Activated gamma-delta T cell (primary cell): ENCODE results near the gene AGBL1.
"Not testable (repeated sequence)": the region's sequence is repeated elsewhere in the genome, so short reads cannot be mapped to it uniquely, and the experiment has no call there.

Experiments used
- DNase-seq: peaks from one replicate; lab custom pipeline; 2025; lab: John Stamatoyannopoulos, UW

Gene AGBL1

DNA sequence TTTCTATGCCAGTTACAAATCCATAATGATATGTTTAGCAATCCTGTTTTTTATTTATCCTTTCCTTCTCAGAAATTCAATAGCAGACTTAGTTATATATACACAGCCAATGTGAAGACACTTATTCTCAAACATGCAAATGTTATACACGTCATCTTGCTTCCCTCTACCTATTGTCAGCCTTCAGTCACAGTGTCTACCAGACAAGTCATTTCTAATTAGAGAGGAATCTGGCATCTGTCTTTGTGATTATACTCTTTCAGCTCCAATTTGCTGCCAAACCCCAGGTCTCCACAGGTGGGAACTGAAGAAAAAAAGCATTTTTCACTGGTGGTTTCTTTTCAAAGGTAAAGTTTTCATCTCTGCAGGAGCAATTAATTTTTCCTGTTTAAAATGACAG is 793.1 kb downstream of the AGBL1 start:
- no peak for DNase-seq

DNA sequence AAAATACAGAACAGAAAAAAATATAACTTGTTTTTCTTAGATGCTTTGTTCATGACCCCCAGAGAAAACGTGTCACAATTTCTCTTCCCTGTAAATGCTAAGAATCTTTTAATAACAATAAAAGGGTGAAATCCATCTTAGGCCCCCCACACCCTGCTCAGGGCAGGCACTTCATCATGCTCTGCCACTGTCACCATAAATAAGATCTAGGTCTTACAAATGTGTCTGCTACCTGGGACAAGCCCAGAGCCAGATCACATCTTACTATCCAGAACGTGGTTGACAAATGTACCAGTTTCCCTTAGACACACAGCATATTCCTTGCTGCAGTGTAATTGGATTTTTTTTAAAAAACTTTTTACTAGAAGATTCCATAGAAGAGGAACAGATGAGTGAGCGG is 795.4 kb downstream of the AGBL1 start:
- no peak for DNase-seq

DNA sequence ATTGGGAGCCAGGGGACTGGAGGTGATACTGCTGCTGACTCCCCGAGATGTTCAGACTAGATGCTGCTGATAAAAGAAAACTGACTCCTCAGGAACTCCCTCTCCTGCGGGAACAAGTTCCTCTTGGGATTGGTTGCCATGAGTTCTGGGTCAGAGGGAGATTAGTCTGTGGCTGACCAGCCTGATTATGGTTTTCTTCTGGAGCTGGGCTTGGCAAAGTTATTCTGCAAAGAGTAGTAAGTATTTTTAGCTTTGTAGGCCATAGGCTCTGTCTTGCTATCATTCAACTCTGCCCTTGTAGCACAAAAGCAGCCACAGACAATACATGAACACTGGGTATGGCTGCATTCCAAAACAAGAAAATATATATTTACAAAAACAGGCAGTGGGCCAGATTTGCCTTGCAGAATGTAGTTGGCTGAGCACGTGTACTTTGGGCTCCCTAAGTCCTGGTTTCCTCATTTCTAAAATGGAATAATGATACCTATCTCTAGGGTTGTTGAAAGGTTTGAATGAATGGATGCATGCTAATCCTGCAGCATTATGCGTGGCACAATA is 796.8 kb downstream of the AGBL1 start:
- no peak for DNase-seq

DNA sequence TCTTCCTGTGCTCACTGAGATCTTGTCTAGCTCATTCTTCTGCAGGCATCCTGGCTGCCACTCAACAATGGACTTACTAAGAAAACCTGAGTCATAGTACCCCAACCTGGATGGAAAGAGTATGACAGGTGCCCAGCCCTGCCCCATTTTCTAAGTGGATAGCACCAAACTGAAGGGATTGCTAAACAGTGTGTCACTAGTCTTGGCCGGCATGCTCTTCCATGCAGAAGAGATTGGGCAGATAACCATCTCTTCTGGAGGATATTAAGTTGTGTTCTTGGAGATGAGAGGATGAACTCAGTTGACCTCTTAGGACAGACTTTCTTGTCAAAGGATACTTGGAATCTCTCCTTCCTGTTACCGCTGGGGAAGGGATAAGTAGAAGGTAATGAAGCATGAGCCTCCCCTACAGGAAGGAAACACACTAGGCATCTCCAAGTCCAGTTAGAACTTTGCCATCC is 797.5 kb downstream of the AGBL1 start:
- no peak for DNase-seq

DNA sequence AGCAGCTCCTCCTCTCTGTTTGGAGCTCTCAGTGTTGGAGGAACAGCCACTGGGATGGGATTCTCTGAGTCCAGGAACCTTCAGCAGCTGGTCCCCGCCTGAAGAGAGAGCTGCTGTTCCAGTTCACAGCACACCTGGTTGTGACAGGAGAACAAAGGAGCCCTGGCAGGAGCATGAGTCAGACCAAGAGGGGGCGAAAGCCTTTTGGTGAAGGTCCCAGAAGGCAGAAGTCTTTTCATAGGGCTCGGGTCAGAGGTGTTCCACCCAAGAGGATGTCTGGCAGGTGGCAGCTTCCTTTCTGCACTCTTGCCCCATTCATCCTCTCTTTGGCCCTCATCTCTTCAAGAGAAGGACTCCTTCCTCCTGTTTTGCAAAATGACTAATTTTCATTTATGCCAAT is 799.2 kb downstream of the AGBL1 start:
- DNase-seq: not testable (repeated sequence)

DNA sequence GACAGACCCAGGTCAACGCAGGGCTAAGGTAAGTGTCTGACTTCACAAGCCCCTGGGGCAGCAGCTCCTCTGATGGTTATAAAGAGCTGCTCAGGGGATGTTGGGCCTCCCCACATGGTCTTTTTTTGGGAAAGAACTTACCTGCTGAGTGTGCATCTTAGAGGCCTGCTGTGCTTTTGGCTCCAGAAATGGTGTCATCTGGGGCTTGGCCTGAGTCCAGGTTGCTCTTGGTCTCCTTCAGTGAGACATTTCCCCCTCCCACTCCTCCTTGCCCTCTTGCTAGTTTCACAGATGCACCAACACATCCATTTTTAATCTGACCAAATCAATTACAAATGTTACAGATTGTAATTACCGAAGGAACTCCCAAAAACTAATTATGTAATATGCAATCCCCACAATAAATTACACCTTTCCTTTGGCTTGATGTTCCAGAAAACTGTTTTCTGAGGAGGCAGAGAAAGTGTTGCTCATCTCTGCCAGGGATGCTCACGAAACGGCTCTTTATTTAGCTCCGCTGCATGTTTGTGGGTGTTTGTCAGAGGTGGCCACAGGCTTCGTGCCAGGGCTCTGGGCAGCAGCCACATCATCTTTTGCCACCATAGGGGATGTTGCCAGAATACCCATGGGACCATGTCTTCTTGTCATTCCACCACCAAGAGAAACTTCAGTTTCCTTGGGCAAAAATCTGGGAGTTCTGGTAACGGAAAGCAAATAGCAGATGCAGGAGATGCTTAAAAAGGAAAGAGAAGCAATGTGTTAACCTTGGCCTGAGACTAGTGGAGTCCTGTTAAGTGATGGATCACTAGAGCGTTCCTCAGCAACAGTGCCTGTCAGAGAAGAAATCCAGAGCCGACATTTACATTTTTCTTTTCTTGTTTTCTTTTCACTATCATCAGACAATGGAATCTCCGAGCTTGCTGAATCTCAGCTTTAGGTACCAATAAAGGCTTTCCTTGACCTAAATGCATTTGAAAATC is 799.9 kb downstream of the AGBL1 start:
- DNase-seq: no peak

DNA sequence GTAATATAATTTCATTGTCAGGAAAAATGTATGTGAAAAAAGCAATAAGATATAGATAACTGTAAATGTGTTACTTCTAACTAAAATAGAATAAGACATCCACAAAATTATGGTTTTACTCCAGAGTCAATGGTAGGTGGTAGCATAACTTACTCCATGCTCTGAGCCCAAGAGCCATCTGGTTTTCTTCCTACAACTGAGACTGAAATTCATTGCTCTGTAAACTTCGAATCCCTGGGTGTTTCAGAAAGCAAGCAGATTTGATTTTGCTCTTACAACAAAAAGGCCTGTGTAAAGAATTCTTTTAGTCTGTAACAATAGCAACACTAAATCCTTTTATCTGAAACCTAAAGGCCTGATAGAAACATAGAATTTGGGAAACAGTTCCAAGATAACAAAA is 805.9 kb downstream of the AGBL1 start:
- no peak for DNase-seq

DNA sequence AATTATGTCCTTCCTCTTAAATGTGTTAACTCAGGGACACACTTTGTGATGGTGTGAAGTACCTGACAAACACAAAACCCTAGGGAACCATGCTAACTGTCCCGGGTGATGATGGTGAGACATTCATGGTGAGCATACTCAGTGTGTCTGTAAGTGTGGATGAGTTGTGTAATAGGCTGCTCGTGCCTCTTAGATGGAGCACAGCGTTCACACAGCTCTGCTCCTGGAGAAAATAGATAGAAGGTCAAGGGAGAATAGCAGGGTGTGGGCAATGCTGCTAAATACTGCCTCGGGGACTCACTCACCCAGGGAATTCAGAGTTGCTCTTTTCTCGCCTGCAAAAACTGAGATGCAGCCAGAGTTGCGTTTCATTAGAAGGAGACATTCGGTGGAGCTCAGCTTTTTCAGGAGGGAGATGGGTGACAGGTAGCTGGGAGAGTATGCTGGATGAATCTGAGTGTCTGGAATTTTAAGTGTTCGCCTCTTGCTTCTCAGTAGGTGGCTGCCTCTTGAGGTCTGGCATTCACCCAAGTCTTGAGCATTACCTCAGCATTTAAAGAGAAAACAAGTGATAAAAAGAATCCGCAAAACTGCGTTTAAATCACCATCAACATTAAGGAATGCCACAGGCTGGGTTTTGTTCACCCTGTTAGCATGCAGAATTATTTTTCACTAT is 813.2 kb downstream of the AGBL1 start:
- DNase-seq: no peak

DNA sequence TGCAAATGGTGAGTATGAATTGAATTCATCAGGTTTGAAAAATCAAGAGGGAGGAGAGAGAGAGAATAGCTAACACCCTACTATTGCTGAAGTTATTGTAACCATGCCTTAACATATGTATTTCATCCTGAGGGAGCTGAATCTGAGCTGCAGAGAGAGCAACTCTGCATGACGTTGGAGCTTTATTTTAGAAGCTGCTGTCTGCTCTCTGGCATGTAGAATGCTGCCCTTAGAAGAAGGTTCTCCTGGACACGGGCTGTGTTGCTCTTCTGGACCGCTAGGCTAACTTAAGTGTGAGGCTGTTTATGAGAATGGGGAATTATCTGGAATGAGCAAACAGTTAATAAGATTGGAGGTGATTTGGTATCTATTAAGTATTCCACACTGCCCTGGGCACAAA is 814.6 kb downstream of the AGBL1 start:
- DNase-seq: no peak

DNA sequence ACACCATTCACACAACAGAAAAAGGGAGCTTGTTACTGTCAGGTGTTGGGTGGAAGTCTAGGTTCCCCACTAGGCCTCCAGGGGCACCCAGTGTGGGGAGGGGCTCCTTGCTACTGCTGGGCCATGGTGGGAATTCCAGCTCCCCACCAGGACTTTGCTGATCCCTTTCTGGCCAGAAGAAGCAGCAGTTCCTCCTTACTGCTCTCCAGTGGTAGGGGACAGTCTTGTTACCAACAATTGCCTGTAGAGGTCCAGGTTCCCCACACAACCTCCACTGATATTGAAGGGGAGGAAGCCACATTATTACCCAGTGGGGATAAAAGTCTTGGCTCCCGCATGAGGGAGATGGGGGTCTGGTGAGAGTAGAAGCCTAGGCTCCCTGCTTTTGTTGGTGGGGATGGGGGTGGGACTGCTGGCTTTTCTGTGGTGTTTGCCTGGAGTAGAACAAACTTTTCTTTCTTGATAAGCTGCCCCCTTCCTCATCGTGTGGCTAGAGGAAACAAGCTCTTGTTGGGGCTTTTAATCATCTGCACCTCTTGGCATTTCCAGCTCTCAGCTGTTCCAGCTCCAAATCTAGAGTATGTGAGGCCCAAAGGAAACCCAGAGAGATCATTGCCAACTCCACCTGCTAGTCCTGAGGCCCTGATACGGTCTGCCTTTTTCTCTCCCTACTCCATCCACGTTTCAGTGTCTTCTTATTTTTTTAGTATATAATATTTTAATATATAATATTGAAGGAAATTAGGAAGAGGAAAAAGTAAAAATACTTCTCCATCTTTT is 824.2 kb downstream of the AGBL1 start:
- no peak for DNase-seq

DNA sequence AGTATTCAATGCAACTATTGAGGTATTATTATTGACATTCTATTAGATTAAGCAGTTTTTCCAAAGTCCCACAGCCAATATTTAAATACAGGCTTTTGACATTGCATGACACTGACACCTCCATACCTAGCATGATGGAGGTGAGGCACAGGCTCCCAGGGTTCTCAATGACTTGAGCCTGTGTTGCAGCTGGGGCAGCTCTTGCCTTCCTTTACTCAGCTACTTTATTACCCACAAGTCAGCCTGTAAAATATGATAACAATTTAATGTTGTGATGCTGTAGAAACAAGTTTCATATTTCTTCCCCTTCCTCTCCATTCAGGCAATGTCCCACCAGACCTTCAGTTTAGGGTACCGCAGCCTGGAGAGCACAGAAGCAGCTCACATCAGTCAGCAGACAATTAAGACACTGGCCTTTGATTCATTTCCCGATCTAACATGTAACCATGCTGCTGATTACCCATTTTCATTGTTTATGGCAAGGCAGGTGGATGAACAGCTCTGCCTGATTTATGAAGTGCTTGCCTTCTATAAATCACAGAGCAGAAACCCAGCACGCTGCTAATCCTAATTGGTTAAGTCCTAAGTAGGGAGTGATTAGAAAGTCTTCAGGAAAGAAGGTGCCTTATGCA is 826.1 kb downstream of the AGBL1 start:
- DNase-seq: no peak

DNA sequence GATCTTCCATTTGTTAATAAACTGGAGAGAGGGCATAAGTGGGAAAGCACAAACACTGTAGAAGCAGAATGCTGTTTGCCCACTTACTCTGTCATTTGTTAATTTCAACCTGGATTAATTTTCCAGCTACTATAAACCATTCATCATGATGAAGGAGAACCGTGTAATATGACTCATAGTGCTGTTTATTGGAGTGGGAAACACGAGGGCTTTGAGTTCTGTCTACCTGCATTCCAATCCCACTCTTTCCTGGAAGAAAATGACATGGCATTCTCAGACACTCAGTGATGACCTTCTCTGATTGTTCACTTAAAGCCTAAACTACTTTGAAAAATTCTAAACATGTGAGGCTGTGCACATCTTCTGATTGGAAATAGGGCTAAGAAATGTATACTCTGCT is 826.7 kb downstream of the AGBL1 start:
- DNase-seq: no peak

DNA sequence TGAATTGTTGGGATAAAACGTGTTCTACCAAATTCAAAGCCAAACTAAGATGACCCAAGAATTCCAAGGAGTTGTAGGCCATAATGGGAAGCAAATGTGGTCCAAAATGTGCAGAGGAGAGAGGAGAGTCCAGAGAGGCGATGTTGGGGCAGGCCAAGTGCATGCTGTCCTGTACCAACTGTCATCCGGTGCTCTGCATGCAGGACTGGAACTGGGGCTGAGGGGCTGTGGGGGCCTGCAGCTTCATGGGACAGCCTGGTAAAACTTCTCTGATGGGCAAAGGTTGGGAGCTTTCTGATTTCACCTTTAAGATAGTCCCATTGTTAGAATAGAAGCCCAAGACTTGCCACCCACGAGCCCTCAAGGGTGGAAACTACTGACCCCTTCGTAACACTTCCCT is 831.4 kb downstream of the AGBL1 start:
- DNase-seq: no peak

DNA sequence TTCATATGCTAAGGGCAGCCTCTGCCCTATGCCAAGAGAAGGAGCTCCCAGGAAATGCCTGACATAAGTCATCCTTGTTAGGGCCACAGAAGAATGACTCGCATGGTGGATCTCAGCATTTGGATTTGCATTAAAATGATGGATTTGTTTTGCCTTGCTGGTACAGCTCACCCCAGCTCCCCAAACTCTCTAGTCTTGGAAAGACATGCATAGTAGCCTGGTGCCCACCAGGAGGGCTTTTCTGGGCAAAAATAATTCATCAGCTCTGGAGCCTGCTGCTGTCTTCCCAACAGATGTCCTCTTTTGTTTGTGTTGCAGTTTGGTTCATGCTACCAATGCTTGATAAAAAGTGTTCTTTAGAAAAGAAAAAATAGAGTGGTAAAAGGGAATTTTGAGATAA is 833.0 kb downstream of the AGBL1 start:
- DNase-seq: no peak

DNA sequence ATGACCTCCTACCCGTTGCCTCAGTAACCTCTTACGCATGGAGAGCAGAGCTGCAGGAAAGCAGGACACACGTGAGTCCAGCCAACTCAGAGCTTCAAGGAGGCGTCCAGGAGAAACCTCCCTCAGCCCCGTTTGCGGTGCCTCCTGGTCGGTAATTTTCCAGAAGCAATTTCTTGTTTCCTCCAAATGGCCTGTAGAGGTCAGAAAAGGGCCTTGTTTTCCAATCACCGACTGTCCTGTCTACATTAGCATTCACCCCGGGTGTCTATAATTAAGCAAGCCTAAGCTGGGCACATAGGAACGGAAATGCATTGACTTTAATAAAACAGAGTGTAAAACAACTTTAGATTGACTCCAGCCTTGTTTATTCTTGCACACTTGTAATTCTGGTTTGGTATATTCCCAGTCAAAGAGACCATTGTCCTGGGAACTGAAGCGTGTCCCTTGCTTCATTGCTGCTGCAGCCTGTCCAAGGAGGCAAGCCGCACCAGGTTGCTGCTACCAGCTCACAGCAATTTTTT is 836.2 kb downstream of the AGBL1 start:
- DNase-seq: no peak

DNA sequence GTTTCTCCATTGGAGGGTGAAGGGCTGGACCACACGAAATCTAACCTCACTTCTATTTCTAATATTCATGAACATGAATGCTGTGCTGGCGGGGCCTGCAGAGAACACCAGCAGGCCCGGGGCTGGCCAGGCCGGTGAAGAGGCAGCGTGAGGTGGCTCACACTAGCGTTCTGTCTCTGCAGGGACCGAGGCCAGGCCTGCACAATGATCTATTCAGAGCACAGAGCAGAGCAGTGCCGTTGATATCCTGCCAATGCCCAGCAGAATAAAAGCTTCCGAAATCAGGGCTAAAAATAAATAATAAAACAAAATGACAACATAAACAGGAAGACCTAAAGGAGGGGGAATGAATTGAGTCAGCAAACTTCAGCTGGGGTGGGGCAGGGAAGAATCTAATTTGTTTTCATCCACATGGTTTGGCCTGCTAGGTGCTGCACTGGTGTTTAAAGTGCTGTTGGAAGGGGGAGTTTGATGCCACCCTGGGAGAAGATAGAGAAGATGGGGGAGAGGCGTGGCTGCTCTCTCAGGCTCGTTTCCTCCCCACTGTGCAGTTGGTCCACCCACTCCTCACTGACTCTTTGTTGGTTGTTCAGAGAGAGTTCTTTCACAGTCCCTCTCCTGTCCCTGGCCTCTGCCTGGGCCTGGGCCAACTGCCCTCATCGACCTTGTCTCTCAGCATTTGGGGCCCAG is 837.1 kb downstream of the AGBL1 start:
- no peak for DNase-seq

DNA sequence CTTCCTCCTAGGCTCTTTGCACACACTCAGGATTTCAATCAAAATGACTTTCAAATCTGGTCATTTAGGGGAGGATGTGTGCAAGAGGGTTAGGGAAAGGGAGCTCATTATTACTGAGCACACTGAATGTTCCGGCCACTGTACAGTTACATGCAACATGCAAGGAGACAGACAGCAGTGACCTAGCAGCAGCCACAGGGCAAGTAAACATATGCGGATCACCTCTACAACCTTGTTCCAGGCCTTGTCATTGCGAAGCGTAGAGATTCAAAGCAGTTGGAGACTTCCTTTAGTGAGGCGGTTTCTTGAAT is 837.6 kb downstream of the AGBL1 start:
- no peak for DNase-seq

DNA sequence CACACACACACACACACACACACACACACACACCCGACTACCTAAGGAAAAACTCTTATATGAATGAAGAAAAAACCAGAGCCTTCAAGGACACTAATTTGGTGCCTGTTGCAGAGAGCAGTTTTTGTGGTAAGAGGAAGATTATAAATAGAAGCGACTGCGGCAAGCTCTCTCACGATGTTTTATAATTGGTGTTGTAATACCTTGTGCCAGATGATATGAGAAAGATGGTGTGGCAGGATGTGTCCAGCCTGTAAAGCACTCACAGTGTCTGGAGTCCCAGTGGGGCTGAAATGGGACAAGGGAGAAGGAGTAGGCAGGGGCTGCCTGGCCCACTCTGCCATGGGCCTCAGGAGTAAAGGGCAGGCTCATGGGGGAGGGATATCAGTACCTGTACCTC is 839.9 kb downstream of the AGBL1 start:
- no peak for DNase-seq

DNA sequence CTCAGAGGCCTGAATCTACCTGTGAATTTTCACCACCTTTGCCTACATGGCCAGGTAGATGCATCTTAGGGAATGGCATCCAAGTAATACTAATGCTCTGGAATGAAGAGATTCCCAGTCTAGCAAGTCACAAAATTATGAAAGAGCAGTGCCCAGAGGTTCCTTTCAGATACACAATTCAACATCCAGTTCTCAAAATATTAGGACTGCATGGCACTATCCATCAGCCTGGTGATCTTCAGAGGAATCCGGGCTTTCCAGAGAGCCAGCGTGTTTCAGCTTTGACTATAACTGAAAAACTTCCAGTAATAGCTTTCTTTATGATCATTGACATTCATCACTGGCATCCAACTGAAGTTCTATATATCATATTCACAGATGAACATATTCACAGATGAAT is 849.8 kb downstream of the AGBL1 start:
- DNase-seq: no peak

DNA sequence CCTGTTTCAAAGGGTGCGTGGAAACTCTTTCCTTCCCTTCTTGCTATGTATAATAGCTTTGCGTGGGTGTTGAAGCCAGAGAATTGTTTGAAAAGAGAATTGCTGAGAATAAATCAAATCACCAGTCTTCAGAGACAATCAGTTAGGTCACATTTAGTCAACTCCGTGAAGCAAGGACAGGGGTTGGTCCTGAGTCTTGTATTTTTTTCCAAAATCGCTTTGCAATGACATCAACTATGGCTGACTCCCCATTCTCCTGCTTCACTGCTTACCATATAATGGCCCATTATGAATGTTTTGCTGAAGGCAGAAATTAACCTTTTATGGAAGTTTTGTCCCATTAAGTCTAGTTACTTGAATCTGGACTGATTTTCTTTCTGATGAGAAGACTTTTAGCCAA is 852.8 kb downstream of the AGBL1 start:
- no peak for DNase-seq

DNA sequence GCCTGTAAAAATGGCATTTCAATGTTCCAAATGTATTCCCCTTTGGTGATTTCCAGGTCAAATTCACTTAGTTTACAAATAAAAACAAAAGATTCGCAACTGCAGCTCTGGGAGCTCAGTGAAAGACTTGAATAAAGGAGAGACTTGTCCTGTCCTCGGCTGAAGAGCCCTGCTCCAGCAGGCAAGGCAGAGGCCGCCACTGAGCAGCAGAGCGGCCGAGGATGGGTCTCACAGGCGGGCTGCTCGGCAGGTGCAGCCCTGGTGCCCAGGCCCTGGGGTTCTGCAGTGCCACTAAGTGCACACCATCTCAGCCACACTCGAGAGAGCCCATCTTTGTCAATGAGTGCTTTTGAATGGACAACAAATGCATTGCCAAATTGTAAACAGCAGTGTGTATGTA is 856.2 kb downstream of the AGBL1 start:
- DNase-seq: no peak
